ENCODE data around the gene GSK3A. TPM values are rescaled to one million over a fixed set of nuclear protein-coding genes. Genes with fewer than 3 reads are reported as not detected.

The GSK3A gene
- total RNA-seq, 2 experiments from 2014 or later: 48.2 to 49.0 TPM

- H3K27ac Mint-ChIP-seq: peak overlapping the region; percentile 96
- H3K4me3 Mint-ChIP-seq: peak overlapping the region; percentile 95
- no peaks in the 10 kb centered on the region for H3K27me3 Mint-ChIP-seq (ENCODE audit: low read depth)
- DNase-seq: no peak
- peaks cover 42% of the 10 kb centered on the region for H3K4me1 Mint-ChIP-seq (ENCODE audit: low read depth)
- no peak for ATAC-seq
- H3K36me3 Mint-ChIP-seq (ENCODE audit: low read depth): peaks cover 12% of the 10 kb centered on the region
- ChIA-PET CTCF (interaction anchor here (1.0 to 9.0 kb wide), 16 partner anchors 11 to 137 kb away, joined by 3 to 113 read pairs (median 6); partner anchors contain the start of gene POU2F2), POLR2A (interaction anchor here (0.9 to 1.8 kb wide), 3 partner anchors 25 to 46 kb away, joined by 4 to 7 read pairs (median 5); no protein-coding TSS in a partner anchor)
- no peaks in the 10 kb centered on the region for H3K9me3 Mint-ChIP-seq (ENCODE audit: insufficient read depth)
Observed at GRCh38 chr19:42245231-42245630, 2.8 kb upstream of the GSK3A start.

- Mint-ChIP-seq H3K27me3 (ENCODE audit: low read depth) (no peaks in the 10 kb centered on the region), H3K36me3 (ENCODE audit: low read depth) (peaks cover 15% of the 10 kb centered on the region), H3K4me1 (ENCODE audit: low read depth) (peaks cover 48% of the 10 kb centered on the region), H3K9me3 (ENCODE audit: insufficient read depth) (no peaks in the 10 kb centered on the region), H3K27ac (peak overlapping the region; percentile 96), H3K4me3 (peak overlapping the region; percentile 95)
- ChIA-PET POLR2A (interaction anchor here (0.9 to 2.0 kb wide), 3 partner anchors 35 to 45 kb away, joined by 4 to 13 read pairs (median 5); no protein-coding TSS in a partner anchor), CTCF (interaction anchor here (0.6 to 9.0 kb wide), 19 partner anchors 11 to 136 kb away, joined by 3 to 113 read pairs (median 4); partner anchors contain the start of gene POU2F2)
- DNase-seq (peak; percentile 96), ATAC-seq (peak; percentile 47)
Observed at GRCh38 chr19:42244347-42245220, 2.2 kb upstream of the GSK3A start.

GRCh38 chr19:42242069-42242511 lies 312 bp downstream of the GSK3A start:
- POLR2A ChIA-PET: interaction anchor here (0.9 to 2.4 kb wide), 4 partner anchors 9 to 43 kb away, joined by 3 to 15 read pairs (median 6); no protein-coding TSS in a partner anchor
- H3K36me3 Mint-ChIP-seq (ENCODE audit: low read depth): peaks cover 18% of the 10 kb centered on the region
- H3K27me3 Mint-ChIP-seq (ENCODE audit: low read depth): no peaks in the 10 kb centered on the region
- peak overlapping the region; percentile 90 for H3K4me3 Mint-ChIP-seq
- no peak for ATAC-seq
- H3K9me3 Mint-ChIP-seq (ENCODE audit: insufficient read depth): no peaks in the 10 kb centered on the region
- peaks cover 54% of the 10 kb centered on the region for H3K4me1 Mint-ChIP-seq (ENCODE audit: low read depth)
- DNase-seq: no peak
- CTCF ChIA-PET: interaction anchor here (0.9 to 9.0 kb wide), 15 partner anchors 9 to 134 kb away, joined by 3 to 113 read pairs (median 7); partner anchors contain the start of genes PAFAH1B3, POU2F2 and PRR19
- peak overlapping the region; percentile 83 for H3K27ac Mint-ChIP-seq

GRCh38 chr19:42241279-42241678 lies 1.1 kb downstream of the GSK3A start:
- CTCF ChIA-PET: interaction anchor here (1.1 to 9.0 kb wide), 7 partner anchors 10 to 132 kb away, joined by 3 to 113 read pairs (median 11); partner anchors contain the start of genes POU2F2 and ZNF526
- Mint-ChIP-seq H3K4me1 (ENCODE audit: low read depth) (peaks cover 51% of the 10 kb centered on the region), H3K4me3 (peak overlapping the region; percentile 90), H3K27ac (peak overlapping the region; percentile 83), H3K27me3 (ENCODE audit: low read depth) (no peaks in the 10 kb centered on the region), H3K9me3 (ENCODE audit: insufficient read depth) (no peaks in the 10 kb centered on the region), H3K36me3 (ENCODE audit: low read depth) (peaks cover 26% of the 10 kb centered on the region)
- no peak for ATAC-seq
- POLR2A ChIA-PET: interaction anchor here (0.5 to 1.0 kb wide), 4 partner anchors 23 to 216 kb away, joined by 3 to 4 read pairs (median 3); partner anchors contain the start of gene DEDD2
- no peak for DNase-seq

- H3K36me3 Mint-ChIP-seq (ENCODE audit: low read depth): peaks cover 40% of the 10 kb centered on the region
- DNase-seq: no peak
- no peak overlapping the region for H3K4me3 Mint-ChIP-seq
- H3K9me3 Mint-ChIP-seq (ENCODE audit: insufficient read depth): no peaks in the 10 kb centered on the region
- ChIA-PET CTCF (interaction anchor here (0.6 to 6.6 kb wide), 5 partner anchors 9 to 131 kb away, joined by 3 to 30 read pairs (median 6); partner anchors contain the start of genes POU2F2 and ZNF526), POLR2A (interaction anchor here (1.0 to 2.1 kb wide), 2 partner anchors 12 to 19 kb away, joined by 3 to 6 read pairs; partner anchors contain the start of gene ZNF526)
- no peak for ATAC-seq
- H3K27me3 Mint-ChIP-seq (ENCODE audit: low read depth): no peaks in the 10 kb centered on the region
- peaks cover 39% of the 10 kb centered on the region for H3K4me1 Mint-ChIP-seq (ENCODE audit: low read depth)
- H3K27ac Mint-ChIP-seq: peak overlapping the region; percentile 27
Observed at GRCh38 chr19:42239544-42240220, 2.7 kb downstream of the GSK3A start.

- H3K27ac Mint-ChIP-seq: peak overlapping the region; percentile 57
- ATAC-seq (no peak), DNase-seq (no peak)
- no peaks in the 10 kb centered on the region for H3K27me3 Mint-ChIP-seq (ENCODE audit: low read depth)
- H3K4me1 Mint-ChIP-seq (ENCODE audit: low read depth): peaks cover 16% of the 10 kb centered on the region
- H3K9me3 Mint-ChIP-seq (ENCODE audit: insufficient read depth): no peaks in the 10 kb centered on the region
- POLR2A ChIA-PET: interaction anchor here (0.6 kb wide), 1 partner anchor 35 kb away, joined by 3 read pairs; no protein-coding TSS in a partner anchor
- CTCF ChIA-PET: interaction anchor here (0.8 to 1.8 kb wide), 4 partner anchors 14 to 127 kb away, joined by 3 to 6 read pairs (median 4); partner anchors contain the start of gene ZNF526
- peaks cover 70% of the 10 kb centered on the region for H3K36me3 Mint-ChIP-seq (ENCODE audit: low read depth)
- H3K4me3 Mint-ChIP-seq: no peak overlapping the region
Observed at GRCh38 chr19:42235181-42235580, 7.2 kb downstream of the GSK3A start.

- H3K36me3 Mint-ChIP-seq (ENCODE audit: low read depth): peaks cover 69% of the 10 kb centered on the region
Observed at GRCh38 chr19:42234364-42234763, 8.0 kb downstream of the GSK3A start.

GRCh38 chr19:42233678-42234292 lies 8.6 kb downstream of the GSK3A start:
- CTCF ChIA-PET: interaction anchor here (0.8 to 1.7 kb wide), 5 partner anchors 8 to 101 kb away, joined by 3 to 4 read pairs (median 3); partner anchors contain the start of genes GSK3A, POU2F2 and ZNF526
- peaks cover 9% of the 10 kb centered on the region for H3K4me1 Mint-ChIP-seq (ENCODE audit: low read depth)
- ATAC-seq (no peak), DNase-seq (no peak)
- no peak overlapping the region for H3K4me3 Mint-ChIP-seq
- H3K9me3 Mint-ChIP-seq (ENCODE audit: insufficient read depth): no peaks in the 10 kb centered on the region
- H3K27me3 Mint-ChIP-seq (ENCODE audit: low read depth): no peaks in the 10 kb centered on the region
- peaks cover 68% of the 10 kb centered on the region for H3K36me3 Mint-ChIP-seq (ENCODE audit: low read depth)
- H3K27ac Mint-ChIP-seq: peak overlapping the region; percentile 32
- POLR2A ChIA-PET: interaction anchor here (1.1 to 1.5 kb wide), 2 partner anchors 8 to 13 kb away, joined by 3 to 4 read pairs; no protein-coding TSS in a partner anchor

More at GRCh38 chr19:42234364-42234763, 8.0 kb downstream of the GSK3A start:
- DNase-seq (no peak), ATAC-seq (no peak)
- H3K27ac Mint-ChIP-seq: no peak overlapping the region
- no peak overlapping the region for H3K4me3 Mint-ChIP-seq
- CTCF ChIA-PET: interaction anchor here (0.8 to 1.7 kb wide), 3 partner anchors 13 to 102 kb away, joined by 3 to 4 read pairs (median 3); partner anchors contain the start of genes POU2F2 and ZNF526
- H3K27me3 Mint-ChIP-seq (ENCODE audit: low read depth): no peaks in the 10 kb centered on the region
- H3K4me1 Mint-ChIP-seq (ENCODE audit: low read depth): peaks cover 12% of the 10 kb centered on the region
- POLR2A ChIA-PET: interaction anchor here (1.5 kb wide), 1 partner anchor 13 kb away, joined by 4 read pairs; no protein-coding TSS in a partner anchor
- H3K9me3 Mint-ChIP-seq (ENCODE audit: insufficient read depth): no peaks in the 10 kb centered on the region

- CTCF ChIA-PET: interaction anchor here (0.9 to 1.0 kb wide), 2 partner anchors 9 to 10 kb away, joined by 3 to 4 read pairs; partner anchors contain the start of gene GSK3A
- POLR2A ChIA-PET: interaction anchor here (1.1 kb wide), 1 partner anchor 9 kb away, joined by 3 read pairs; no protein-coding TSS in a partner anchor
- H3K27me3 Mint-ChIP-seq (ENCODE audit: low read depth): no peaks in the 10 kb centered on the region
- H3K36me3 Mint-ChIP-seq (ENCODE audit: low read depth): peaks cover 73% of the 10 kb centered on the region
- H3K4me3 Mint-ChIP-seq: no peak overlapping the region
- H3K27ac Mint-ChIP-seq: peak overlapping the region; percentile 32
- H3K9me3 Mint-ChIP-seq (ENCODE audit: insufficient read depth): no peaks in the 10 kb centered on the region
- ATAC-seq: no peak
- DNase-seq: no peak
- H3K4me1 Mint-ChIP-seq (ENCODE audit: low read depth): peaks cover 9% of the 10 kb centered on the region
Observed at GRCh38 chr19:42233106-42233505, 9.3 kb downstream of the GSK3A start.

- Mint-ChIP-seq H3K36me3 (ENCODE audit: low read depth) (peaks cover 77% of the 10 kb centered on the region), H3K4me1 (ENCODE audit: low read depth) (peaks cover 9% of the 10 kb centered on the region), H3K27ac (no peak overlapping the region), H3K4me3 (no peak overlapping the region), H3K9me3 (ENCODE audit: insufficient read depth) (no peaks in the 10 kb centered on the region), H3K27me3 (ENCODE audit: low read depth) (no peaks in the 10 kb centered on the region)
- ChIA-PET CTCF (interaction anchor here (1.1 kb wide), 1 partner anchor 50 kb away, joined by 3 read pairs; no protein-coding TSS in a partner anchor), POLR2A (no interaction called here)
- no peak for DNase-seq
- no peak for ATAC-seq
Observed at GRCh38 chr19:42232435-42232834, 10.0 kb downstream of the GSK3A start.
